ENCODE measurements around the gene DKK3.

- no peak for TF ChIP-seq ZNF274 (IDR thresholded peaks at IDR 0.05; ENCODE audit: low read depth, low read length)
- TF ChIP-seq YY1 (IDR thresholded peaks at IDR 0.05; ENCODE audit: insufficient read depth, insufficient read length) = no peak
Measured at GRCh38 chr11:12032968-12033367, 24.5 kb upstream of the DKK3 start.
